IMR-90 (cell line): ENCODE data around the gene FAM83C. TPM values are rescaled to one million over a fixed set of nuclear protein-coding genes. Genes with fewer than 3 reads are reported as not detected.

Experiments
- ATAC-seq: fragments of 200-7000 bp; cut with Tn5 transposase; 2 replicates; pipeline ENCODE4 v1.9.1; 2020; ENCODE audit warnings: low read depth, mild to moderate bottlenecking, moderate library complexity
- BruUV-seq: library from RNA; stranded (reverse); fragments of 400-500 nt; replicated peaks from 2 replicates; lab custom pipeline; 2021; lab: Mats Ljungman, UMichigan
- CTCF ChIA-PET: fragments of 300-600 bp; formaldehyde crosslinking; extraction: SDS; loops from one replicate; lab custom pipeline; 2021; ENCODE audit warnings: antibody characterized with exemption; lab: Yijun Ruan, JAX
- POLR2A ChIA-PET: fragments of 300-600 bp; sonication (Branson Sonifier 250); formaldehyde crosslinking; loops from one replicate; lab custom pipeline; 2022; ENCODE audit warnings: antibody characterized with exemption; ENCODE audit not compliant: unreplicated experiment; lab: Charles Lee
- DNase-seq: peaks from one replicate; pipeline ENCODE4 v3.0.0; 2013
- H2AFZ ChIP-seq: replicated peaks from 2 replicates; pipeline ENCODE3; 2013; ENCODE audit warnings: low read length, mild to moderate bottlenecking; ENCODE audit not compliant: poor library complexity
- H2AK5ac ChIP-seq: 2 replicates; pipeline ENCODE4 v1.6.1; 2013; ENCODE audit warnings: low read depth, low read length, inconsistent platforms
- H2AK9ac ChIP-seq: replicated peaks from 2 replicates; pipeline ENCODE3; 2013; ENCODE audit warnings: mild to moderate bottlenecking, low read depth, low read length, moderate library complexity; ENCODE audit not compliant: poor library complexity
- H2BK120ac ChIP-seq: 2 replicates; pipeline ENCODE4 v1.6.1; 2013; ENCODE audit warnings: low read depth, low read length, inconsistent platforms
- H2BK15ac ChIP-seq: 3 replicates; pipeline ENCODE4 v1.6.1; 2013; ENCODE audit warnings: low read depth, low read length, inconsistent platforms
- H2BK20ac ChIP-seq: 2 replicates; pipeline ENCODE4 v1.6.1; 2013; ENCODE audit warnings: low read depth, mild to moderate bottlenecking, inconsistent platforms, low read length, moderate library complexity
- H2BK5ac ChIP-seq: 2 replicates; pipeline ENCODE4 v1.6.1; 2013; ENCODE audit warnings: mild to moderate bottlenecking, low read depth, low read length, inconsistent platforms; ENCODE audit not compliant: poor library complexity, severe bottlenecking
- H3K14ac ChIP-seq: replicated peaks from 2 replicates; pipeline ENCODE4 v1.6.1; 2013; ENCODE audit warnings: low read depth, low read length, inconsistent platforms
- H3K18ac ChIP-seq: 2 replicates; pipeline ENCODE4 v1.6.1; 2013; ENCODE audit warnings: low read depth, low read length, control low read depth
- H3K23ac ChIP-seq: 2 replicates; pipeline ENCODE4 v1.6.1; 2013; ENCODE audit warnings: low read depth, low read length, inconsistent platforms
- H3K27ac ChIP-seq: 2 replicates; pipeline ENCODE4 v1.5.1; 2013; ENCODE audit warnings: mild to moderate bottlenecking, control low read depth, low read length; ENCODE audit not compliant: insufficient read depth
- H3K27me3 ChIP-seq: 2 replicates; pipeline ENCODE4 v1.6.1; 2013; ENCODE audit warnings: low read length; ENCODE audit not compliant: control insufficient read depth, insufficient read depth
- H3K36me3 ChIP-seq: 2 replicates; pipeline ENCODE4 v1.6.1; 2013; ENCODE audit warnings: low read length, mixed read lengths; ENCODE audit not compliant: control insufficient read depth, insufficient read depth
- H3K4ac ChIP-seq: 2 replicates; pipeline ENCODE4 v1.6.1; 2013; ENCODE audit warnings: low read depth, low read length, inconsistent platforms
- H3K4me1 ChIP-seq: 2 replicates; pipeline ENCODE4 v1.6.1; 2013; ENCODE audit warnings: low read length, mixed read lengths; ENCODE audit not compliant: control insufficient read depth, insufficient read depth
- H3K4me2 ChIP-seq: 2 replicates; pipeline ENCODE4 v1.6.1; 2013; ENCODE audit warnings: low read depth, mild to moderate bottlenecking, control low read depth, low read length, moderate library complexity
- H3K4me3 ChIP-seq: 2 replicates; pipeline ENCODE4 v1.5.1; 2013; ENCODE audit warnings: low read depth, mild to moderate bottlenecking, control low read depth, low read length, moderate library complexity; ENCODE audit not compliant: insufficient read depth
- H3K56ac ChIP-seq: 2 replicates; pipeline ENCODE4 v1.6.1; 2013; ENCODE audit warnings: low read length, inconsistent platforms; ENCODE audit not compliant: insufficient read depth; ENCODE audit errors: extremely low read depth
- H3K79me1 ChIP-seq, 2 experiments: 2 replicates each; pipeline ENCODE4 v1.6.1; 2013; ENCODE audit warnings: low read length in 2 of 2, inconsistent platforms in 1 of 2, low read depth in 1 of 2
- H3K9ac ChIP-seq: 2 replicates; pipeline ENCODE4 v1.6.1; 2013; ENCODE audit warnings: low read depth, low read length, control low read depth
- H3K9me1 ChIP-seq: 2 replicates; pipeline ENCODE4 v1.6.1; 2013; ENCODE audit warnings: low read length, inconsistent platforms; ENCODE audit not compliant: insufficient read depth
- H3K9me3 ChIP-seq: 2 replicates; pipeline ENCODE4 v1.6.1; 2013; ENCODE audit warnings: low read length; ENCODE audit not compliant: control insufficient read depth, insufficient read depth
- H4K20me1 ChIP-seq: 2 replicates; pipeline ENCODE4 v1.6.1; 2013; ENCODE audit warnings: low read length, inconsistent platforms; ENCODE audit not compliant: insufficient read depth
- H4K5ac ChIP-seq: 2 replicates; pipeline ENCODE4 v1.6.1; 2013; ENCODE audit warnings: mild to moderate bottlenecking, low read depth, low read length, control low read depth
- H4K8ac ChIP-seq, 2 experiments: 2 replicates each; pipeline ENCODE4 v1.6.1; 2013; ENCODE audit warnings: low read depth in 2 of 2, low read length in 2 of 2, control low read depth in 1 of 2, inconsistent platforms in 1 of 2
- H4K91ac ChIP-seq: 2 replicates; pipeline ENCODE4 v1.6.1; 2013; ENCODE audit warnings: low read depth, low read length, inconsistent platforms; ENCODE audit not compliant: insufficient read depth
- BHLHE40 ChIP-seq: fragments of 150-350 bp; IDR thresholded peaks from 2 replicates; pipeline ENCODE4 v1.6.1; 2016; ENCODE audit warnings: mild to moderate bottlenecking, low read depth, low read length
- CEBPB ChIP-seq: IDR thresholded peaks from 2 replicates; pipeline ENCODE4 v1.6.1; 2012; ENCODE audit warnings: low read depth, low read length, improper control_type of control experiment
- CHD1 ChIP-seq: IDR thresholded peaks from 2 replicates; pipeline ENCODE4 v1.6.1; 2012; ENCODE audit warnings: low read depth, low read length, improper control_type of control experiment
- CTCF ChIP-seq: conservative IDR thresholded peaks from 2 replicates; pipeline ENCODE4 v1.5.1; 2012; ENCODE audit warnings: mild to moderate bottlenecking, low read depth, low read length, improper control_type of control experiment
- FOS ChIP-seq: fragments of 150-350 bp; IDR thresholded peaks from 2 replicates; pipeline ENCODE4 v1.6.1; 2016; ENCODE audit warnings: low read depth, low read length
- NFE2L2 ChIP-seq: fragments of 150-350 bp; IDR thresholded peaks from 2 replicates; pipeline ENCODE4 v1.6.1; 2016; ENCODE audit warnings: low read depth, mild to moderate bottlenecking, low read length
- POLR2A ChIP-seq: IDR thresholded peaks from 2 replicates; pipeline ENCODE4 v1.6.1; 2012; ENCODE audit warnings: mild to moderate bottlenecking, low read depth, low read length
- RAD21 ChIP-seq: IDR thresholded peaks from 2 replicates; pipeline ENCODE4 v1.6.1; 2012; ENCODE audit warnings: low read length, improper control_type of control experiment
- RCOR1 ChIP-seq: IDR thresholded peaks from 2 replicates; pipeline ENCODE4 v1.6.1; 2012; ENCODE audit warnings: mild to moderate bottlenecking, low read length, improper control_type of control experiment; ENCODE audit not compliant: insufficient replicate concordance
- SMC3 ChIP-seq: fragments of 150-350 bp; IDR thresholded peaks from 2 replicates; pipeline ENCODE4 v1.6.1; 2016; ENCODE audit warnings: low read depth, mild to moderate bottlenecking, antibody characterized with exemption, low read length, moderate library complexity
- WGBS, 2 experiments: methylation state at CpG; one replicate each; pipeline versions ENCODE4 v1.1.5 to v1.1.7; 2013; ENCODE audit warnings: missing lambda C conversion rate in 2 of 2; ENCODE audit not compliant: insufficient read length in 1 of 2; ENCODE audit errors: extremely low coverage in 2 of 2; 5-methylcytosine and 5-hydroxymethylcytosine counted together
- dilution Hi-C: fragments of 300-500 bp; cut with HindIII; formaldehyde crosslinking; loops from one replicate; pipeline ENCODE4 v1.14.3; 2018; ENCODE audit warnings: low sequenced_read_pairs; ENCODE audit not compliant: unreplicated experiment
- in situ Hi-C: fragments of 300-500 bp; cut with MboI; formaldehyde crosslinking; loops from 3 replicates; pipeline ENCODE4 v1.14.3; 2019; ENCODE audit warnings: low sequenced_read_pairs, inconsistent platforms, mixed read lengths
- intact Hi-C: fragments of 100-400 bp; cut with micrococcal nuclease; formaldehyde crosslinking; loops from 2 replicates; pipeline ENCODE4 v1.10.0; 2022
- polyA plus RNA-seq, 3 experiments: library from polyadenylated mRNA; depleted of rRNA; stranded (reverse); fragments of >200 nt; gene quantifications; 2 replicates each; pipeline ENCODE4 v1.2.3, GENCODE V29; 2012; ENCODE audit warnings: low replicate concordance in 1 of 3
- total RNA-seq: library from RNA; depleted of rRNA; stranded (reverse); fragments of >200 nt; gene quantifications from 2 replicates; pipeline ENCODE4 v1.2.3, GENCODE V29; 2012
- TF ChIP-seq, protein P1 (sequence below): fragments of 150-350 bp; IDR thresholded peaks from 2 replicates; pipeline ENCODE4 v1.6.1; 2017; ENCODE audit warnings: mild to moderate bottlenecking, antibody characterized with exemption, low read length, low read depth

The FAM83C gene
- total and polyA plus RNA-seq, 2 of the 4 experiments (the other 2 are of a cell fraction) = 0.02 TPM; not detected in 1

DNA sequence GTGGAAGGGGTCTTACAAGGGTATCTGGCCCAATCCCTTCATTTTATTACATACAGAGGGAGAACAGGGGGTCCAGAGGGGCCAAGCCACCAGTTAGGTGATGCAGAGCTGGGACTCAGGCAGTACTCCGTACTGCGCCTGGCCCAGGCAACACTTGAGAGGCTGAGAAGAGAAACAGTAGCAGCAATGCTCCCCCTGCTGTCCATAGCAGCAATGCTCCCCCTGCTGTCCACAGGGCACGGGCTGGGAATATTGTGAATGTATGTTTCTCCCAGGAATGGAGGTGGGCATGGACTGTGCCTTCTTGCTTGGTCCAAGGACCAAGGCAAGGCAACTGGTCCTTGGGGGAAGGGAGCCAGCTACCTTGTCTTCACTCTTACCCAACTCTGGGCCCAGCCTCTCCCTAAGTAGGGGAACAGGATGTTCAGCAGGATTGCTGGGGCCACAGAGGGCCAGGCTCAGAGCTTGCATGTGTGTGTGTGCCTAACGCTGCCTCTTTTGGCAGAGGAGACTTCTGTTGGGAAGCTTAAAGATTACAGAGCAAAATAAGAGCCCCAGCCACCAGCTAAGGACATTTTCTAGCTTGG, 14.8 kb upstream of the FAM83C start (continued):
- no peak for TF ChIP-seq FOS
- peak; percentile 59 for TF ChIP-seq SMC3

DNA sequence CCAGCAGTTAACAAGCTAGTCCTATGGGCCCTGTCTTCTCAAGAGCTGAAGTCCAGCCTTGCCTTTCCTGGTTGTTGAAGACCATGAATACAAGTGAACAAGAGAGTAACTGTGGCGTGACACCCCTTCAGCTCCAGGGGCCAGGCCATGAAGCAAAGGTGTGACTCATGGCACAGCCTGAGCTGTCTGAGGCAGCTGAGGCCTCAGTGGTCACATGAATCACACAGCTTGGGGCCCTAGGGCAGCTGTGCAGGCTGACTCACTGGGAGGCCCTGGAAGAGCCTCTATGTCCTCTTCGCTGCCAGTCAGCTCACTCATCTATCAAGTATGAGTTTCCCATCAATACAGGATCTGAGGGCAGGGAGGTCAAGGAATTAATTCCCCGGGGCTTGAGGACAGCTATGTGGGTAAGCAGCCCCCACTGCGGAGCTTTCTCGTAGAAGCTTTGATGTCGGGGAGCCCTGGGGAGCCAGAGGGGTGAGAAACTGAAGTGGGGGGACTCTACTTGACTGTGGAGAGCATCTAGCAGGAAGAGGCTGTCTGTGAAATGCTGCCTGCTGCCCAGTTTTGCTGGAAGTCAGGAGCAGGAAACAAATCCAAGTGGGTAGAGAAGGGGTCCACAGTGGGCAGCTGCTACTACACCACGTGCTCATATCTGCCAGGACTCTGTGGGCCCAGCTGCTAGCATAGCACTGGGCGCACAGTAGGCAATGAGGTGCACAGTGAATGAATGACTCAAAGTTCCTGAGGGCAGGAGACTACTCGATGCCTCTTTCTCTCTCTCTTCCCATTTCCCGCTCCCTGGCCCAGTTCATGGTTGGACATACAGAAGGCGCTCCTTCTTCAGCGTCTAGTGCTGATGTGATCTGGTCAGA, 13.7 kb upstream of the FAM83C start:
- H2BK120ac ChIP-seq = peak overlapping the region; percentile 100
- peak overlapping the region; percentile 78 for H4K5ac ChIP-seq
- H4K91ac ChIP-seq = peak overlapping the region; percentile 100
- H2AK9ac ChIP-seq = peak overlapping the region; percentile 87
- peak overlapping the region; percentile 96 for H3K56ac ChIP-seq
- ChIA-PET CTCF (interaction anchor here (0.7 to 2.5 kb wide), 10 partner anchors 9 to 142 kb away, joined by 3 to 13 read pairs (median 6); partner anchors contain the start of gene GDF5), POLR2A (interaction anchor here (0.6 to 1.0 kb wide), 5 partner anchors 15 to 151 kb away, joined by 3 to 4 read pairs (median 3); partner anchors contain the start of genes EIF6 and MMP24OS)
- peak overlapping the region; percentile 100 for H2AK5ac ChIP-seq
- H2BK15ac ChIP-seq = peak overlapping the region; percentile 99
- H3K4me1 ChIP-seq = peaks cover 59% of the 10 kb centered on the region
- 0% methylated on average over 5 of the region's 12 CpGs; no CpG with 5 or more reads in 1 of the 2 experiments for WGBS, 2 experiments
- dilution Hi-C loops = no loop called here
- H3K4ac ChIP-seq = peak overlapping the region; percentile 99
- peak overlapping the region; percentile 88 for H3K27ac ChIP-seq
- H2AFZ ChIP-seq = peak overlapping the region; percentile 65
- H4K8ac ChIP-seq = peak overlapping the region; percentile 97 to 98
- no peak overlapping the region; the same call in 1 of the 2 replicates for H3K4me2 ChIP-seq
- intact Hi-C loops = loop anchor here (1.0 to 2.0 kb wide), 2 partner anchors 33 to 133 kb away; no protein-coding TSS in a partner anchor
- no peaks in the 10 kb centered on the region for H4K20me1 ChIP-seq
- peaks cover 56% of the 10 kb centered on the region for H3K9me1 ChIP-seq
- DNase-seq = peak; percentile 100
- H3K36me3 ChIP-seq = no peaks in the 10 kb centered on the region
- H2BK5ac ChIP-seq = peak overlapping the region; percentile 94
- H3K9ac ChIP-seq = peak overlapping the region; percentile 19; the same call in 1 of the 2 replicates
- BruUV-seq = no TSS peak
- H3K4me3 ChIP-seq = no peak overlapping the region
- peak overlapping the region; percentile 99 for H3K14ac ChIP-seq
- H2BK20ac ChIP-seq = peak overlapping the region; percentile 100
- ATAC-seq = peak; percentile 70
- peaks cover 0 to 56% of the 10 kb centered on the region in 2 experiments; a peak in 2 of 4 replicates for H3K79me1 ChIP-seq
- no peaks in the 10 kb centered on the region for H3K27me3 ChIP-seq
- in situ Hi-C loops = loop anchor here (5.0 kb wide), 1 partner anchor 131 kb away; the partner anchor contains the start of gene GDF5
- peak overlapping the region; percentile 98 for H3K23ac ChIP-seq
- no peaks in the 10 kb centered on the region for H3K9me3 ChIP-seq
- peak overlapping the region; percentile 85 for H3K18ac ChIP-seq
- TF ChIP-seq, protein P1, sequence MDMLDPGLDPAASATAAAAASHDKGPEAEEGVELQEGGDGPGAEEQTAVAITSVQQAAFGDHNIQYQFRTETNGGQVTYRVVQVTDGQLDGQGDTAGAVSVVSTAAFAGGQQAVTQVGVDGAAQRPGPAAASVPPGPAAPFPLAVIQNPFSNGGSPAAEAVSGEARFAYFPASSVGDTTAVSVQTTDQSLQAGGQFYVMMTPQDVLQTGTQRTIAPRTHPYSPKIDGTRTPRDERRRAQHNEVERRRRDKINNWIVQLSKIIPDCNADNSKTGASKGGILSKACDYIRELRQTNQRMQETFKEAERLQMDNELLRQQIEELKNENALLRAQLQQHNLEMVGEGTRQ = peak; percentile 62
- TF ChIP-seq RCOR1 (peak; percentile 95), NFE2L2 (peak; percentile 52; the same call in 1 of the 2 replicates), CTCF (no peak), BHLHE40 (peak; percentile 94), RAD21 (peak; percentile 21; the same call in 1 of the 2 replicates), CHD1 (no peak; the same call in 1 of the 2 replicates), SMC3 (no peak), POLR2A (peak; percentile 78; the same call in 1 of the 2 replicates), FOS (peak; percentile 100), CEBPB (peak; percentile 83)
